Thyroid gland (tissue), 4 donors: ENCODE results near the gene TK2. TPM values are rescaled to one million over a fixed set of nuclear protein-coding genes. Genes with fewer than 3 reads are reported as not detected.

Experiments used
- DNase-seq, 2 donors: peaks; one replicate each; pipeline ENCODE4 v3.0.0-alpha.2; 2019
- H3K27ac ChIP-seq, 3 donors: fragments of 200-600 bp; sonication (generic); 1 replicate in 2 of 3; 2 replicates in 1 of 3; pipeline ENCODE4 v1.5.1; 2016 to 2019; ENCODE audit warnings: mild to moderate bottlenecking in 1 of 3, moderate library complexity in 1 of 3
- H3K27me3 ChIP-seq: fragments of 200-600 bp; sonication (generic); one replicate; pipeline ENCODE4 v1.5.1; 2019
- H3K36me3 ChIP-seq, 2 donors: fragments of 200-600 bp; sonication (generic); one replicate each; pipeline ENCODE4 v1.5.1; 2016 to 2019
- H3K4me1 ChIP-seq, 2 donors: fragments of 200-600 bp; sonication (generic); one replicate each; pipeline ENCODE4 v1.5.1; 2017 to 2019
- H3K4me3 ChIP-seq, 3 donors: fragments of 200-600 bp; sonication (generic); replicated peaks in 1 of 3; 1 replicate in 2 of 3; 2 replicates in 1 of 3; pipeline ENCODE4 v1.5.1; 2016; ENCODE audit warnings: mild to moderate bottlenecking in 1 of 3
- H3K9me3 ChIP-seq: fragments of 200-600 bp; sonication (generic); one replicate; pipeline ENCODE4 v1.5.1; 2017
- POLR2A ChIP-seq, 2 donors: fragments of 450-650 bp; IDR thresholded peaks; one replicate each; pipeline ENCODE4 v1.6.1; 2017; ENCODE audit warnings: antibody characterized with exemption in 2 of 2, mild to moderate bottlenecking in 2 of 2, moderate library complexity in 1 of 2
- WGBS, 2 donors: methylation state at CpG; one replicate each; pipeline ENCODE4 v1.1.5; 2017; 5-methylcytosine and 5-hydroxymethylcytosine counted together
- intact Hi-C: fragments of 100-400 bp; cut with DNase I; formaldehyde crosslinking; loops from one replicate; pipeline ENCODE4 v1.15.1; 2023
- total RNA-seq, 4 donors: library from RNA; depleted of rRNA; stranded (reverse); fragments of >200 nt; gene quantifications; one replicate each; pipeline ENCODE4 v1.2.3, GENCODE V29; 2016
- TF ChIP-seq, protein P1 (sequence below), 6 experiments: fragments of 200-600 bp in 3 of 6; fragments of 450-650 bp in 3 of 6; sonication (generic) in 3 of 6; IDR thresholded peaks; one replicate each; pipeline ENCODE4 v1.5.1; 2016 to 2019; ENCODE audit warnings: antibody characterized with exemption in 6 of 6, mild to moderate bottlenecking in 2 of 6, inconsistent platforms in 1 of 6, moderate library complexity in 1 of 6

TK2 gene
- total RNA-seq, 4 donors from 2014 or later = 31.6 to 55.5 (median 46.6) TPM

GRCh38 chr16:66547101-66547989, 2.6 kb downstream of the TK2 start:
- H3K4me1 ChIP-seq = peaks cover 23 to 52% of the 10 kb centered on the region in 2 donors
- H3K9me3 ChIP-seq = no peaks in the 10 kb centered on the region
- peak; percentile 55 to 70 for DNase-seq
- intact Hi-C loops = loop anchor here (5.0 kb wide), 1 partner anchor 65 kb away; no protein-coding TSS in a partner anchor
- WGBS, 2 donors = 66 to 67% methylated on average over 5 of the region's 5 CpGs
- H3K36me3 ChIP-seq = no peaks in the 10 kb centered on the region
- H3K4me3 ChIP-seq = no peak overlapping the region
- peak overlapping the region in 1 of 3 donors; percentile 5 for H3K27ac ChIP-seq
- TF ChIP-seq, protein P1, sequence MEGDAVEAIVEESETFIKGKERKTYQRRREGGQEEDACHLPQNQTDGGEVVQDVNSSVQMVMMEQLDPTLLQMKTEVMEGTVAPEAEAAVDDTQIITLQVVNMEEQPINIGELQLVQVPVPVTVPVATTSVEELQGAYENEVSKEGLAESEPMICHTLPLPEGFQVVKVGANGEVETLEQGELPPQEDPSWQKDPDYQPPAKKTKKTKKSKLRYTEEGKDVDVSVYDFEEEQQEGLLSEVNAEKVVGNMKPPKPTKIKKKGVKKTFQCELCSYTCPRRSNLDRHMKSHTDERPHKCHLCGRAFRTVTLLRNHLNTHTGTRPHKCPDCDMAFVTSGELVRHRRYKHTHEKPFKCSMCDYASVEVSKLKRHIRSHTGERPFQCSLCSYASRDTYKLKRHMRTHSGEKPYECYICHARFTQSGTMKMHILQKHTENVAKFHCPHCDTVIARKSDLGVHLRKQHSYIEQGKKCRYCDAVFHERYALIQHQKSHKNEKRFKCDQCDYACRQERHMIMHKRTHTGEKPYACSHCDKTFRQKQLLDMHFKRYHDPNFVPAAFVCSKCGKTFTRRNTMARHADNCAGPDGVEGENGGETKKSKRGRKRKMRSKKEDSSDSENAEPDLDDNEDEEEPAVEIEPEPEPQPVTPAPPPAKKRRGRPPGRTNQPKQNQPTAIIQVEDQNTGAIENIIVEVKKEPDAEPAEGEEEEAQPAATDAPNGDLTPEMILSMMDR (IDR thresholded peaks at IDR 0.05) = no peak
- TF ChIP-seq POLR2A (IDR thresholded peaks at IDR 0.05) = no peak
- H3K27me3 ChIP-seq = no peaks in the 10 kb centered on the region

DNA sequence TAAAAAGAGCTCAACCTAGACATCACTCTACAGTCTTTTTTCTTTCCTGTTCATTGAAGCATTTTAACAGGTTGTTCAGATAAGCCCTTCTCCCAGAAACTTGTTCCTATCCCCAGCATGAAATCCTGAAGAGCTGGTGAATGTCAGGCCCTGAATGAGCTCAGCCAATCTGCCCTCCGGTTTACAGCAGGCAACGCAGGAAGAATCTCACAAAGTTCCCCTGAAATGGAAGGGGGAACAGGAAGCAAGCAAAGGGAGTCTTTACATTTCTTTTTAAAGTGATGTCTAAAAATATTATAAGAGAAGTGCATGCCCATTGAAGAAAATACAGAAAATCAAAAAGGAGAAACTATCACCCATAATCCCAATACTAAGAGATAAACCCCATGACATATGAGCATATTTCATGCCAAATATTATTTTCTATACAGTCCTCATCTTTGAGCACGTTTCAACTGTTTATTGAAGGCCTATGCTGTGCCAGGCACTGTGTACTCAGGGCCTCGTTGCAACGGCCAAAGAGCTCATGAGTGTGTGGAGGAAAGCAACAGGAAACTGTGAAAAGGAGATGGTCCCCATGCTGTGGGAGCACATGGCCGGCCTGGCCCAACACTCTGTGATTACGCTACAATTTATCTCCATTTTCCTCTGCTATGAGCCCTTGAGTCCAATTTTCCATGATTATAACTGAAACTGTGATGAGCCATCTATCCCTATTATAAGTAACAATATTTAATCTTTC, 5.7 kb downstream of the TK2 start:
- Histone ChIP-seq H3K36me3 (no peaks in the 10 kb centered on the region), H3K27me3 (no peaks in the 10 kb centered on the region), H3K9me3 (no peaks in the 10 kb centered on the region), H3K4me1 (peaks cover 16 to 39% of the 10 kb centered on the region in 2 donors), H3K4me3 (no peak overlapping the region), H3K27ac (peak overlapping the region; percentile 20 to 60 (median 30))
- WGBS, 2 donors = 34% methylated on average over 7 of the region's 7 CpGs
- DNase-seq = peak; percentile 49 to 57
- intact Hi-C loops = no loop called here
- no peak for TF ChIP-seq POLR2A (IDR thresholded peaks at IDR 0.05)
- TF ChIP-seq, protein P1 (IDR thresholded peaks at IDR 0.05) = no peak

DNA sequence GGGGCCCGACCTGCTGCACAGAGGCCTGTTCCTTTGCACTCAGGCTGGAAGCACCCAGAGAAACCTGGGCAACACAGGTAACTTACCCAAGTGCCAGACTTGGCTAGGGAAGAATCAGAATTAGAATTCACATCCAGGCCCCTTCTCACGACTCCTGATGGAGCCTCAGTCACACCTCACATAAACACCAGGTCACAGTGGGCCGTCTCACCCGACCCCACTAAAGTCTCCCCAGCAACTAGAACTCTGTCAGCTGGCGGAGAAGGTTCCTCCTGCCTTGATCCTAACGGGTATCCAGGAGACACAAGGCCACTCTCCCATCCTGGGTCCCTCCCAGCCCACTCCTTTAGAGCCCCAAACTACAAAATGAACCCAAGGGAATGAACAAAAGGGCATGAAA, 6.4 kb downstream of the TK2 start:
- DNase-seq = no peak
- Histone ChIP-seq H3K4me3 (no peak overlapping the region), H3K9me3 (no peaks in the 10 kb centered on the region), H3K36me3 (no peaks in the 10 kb centered on the region), H3K27me3 (no peaks in the 10 kb centered on the region), H3K27ac (peak overlapping the region in 2 of 3 donors; percentile 30 to 60), H3K4me1 (peaks cover 12 to 39% of the 10 kb centered on the region in 2 donors)
- TF ChIP-seq, protein P1 (IDR thresholded peaks at IDR 0.05) = no peak
- no peak for TF ChIP-seq POLR2A (IDR thresholded peaks at IDR 0.05)
- intact Hi-C loops = no loop called here
- WGBS, 2 donors = 83 to 85% methylated on average over 6 of the region's 6 CpGs

DNA sequence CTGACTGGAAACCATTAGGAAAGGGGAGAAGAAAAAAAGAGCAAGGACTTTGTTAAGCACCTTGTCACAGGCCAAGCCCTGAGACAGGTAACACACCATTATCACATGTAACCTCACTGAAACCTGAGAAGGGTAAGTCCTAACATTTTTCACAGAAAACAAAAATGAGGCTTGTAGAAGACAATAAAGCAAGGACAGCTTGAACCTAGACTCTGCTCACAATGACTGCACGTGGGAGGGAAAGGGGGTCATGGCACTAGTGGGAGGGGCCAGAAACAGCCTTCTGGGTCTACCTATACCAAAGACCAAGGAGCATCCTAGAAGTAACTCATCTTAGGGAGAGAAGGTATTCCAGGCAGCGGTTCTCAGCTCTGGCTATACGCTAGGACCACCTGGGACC, 7.5 kb downstream of the TK2 start:
- Histone ChIP-seq H3K4me1 (peaks cover 12 to 29% of the 10 kb centered on the region in 2 donors), H3K27me3 (no peaks in the 10 kb centered on the region), H3K27ac (peak overlapping the region in 1 of 3 donors; percentile 3), H3K9me3 (no peaks in the 10 kb centered on the region), H3K4me3 (no peak overlapping the region), H3K36me3 (no peaks in the 10 kb centered on the region)
- no peak for DNase-seq
- 90 to 96% methylated on average over 3 of the region's 3 CpGs for WGBS, 2 donors
- intact Hi-C loops = no loop called here
- TF ChIP-seq POLR2A (IDR thresholded peaks at IDR 0.05) = no peak
- TF ChIP-seq, protein P1 (IDR thresholded peaks at IDR 0.05) = no peak
